ENCODE measurements around the gene PTPRM. TPM values are rescaled to one million over a fixed set of nuclear protein-coding genes. Genes with fewer than 3 reads are reported as not detected.

Gene PTPRM
- total and polyA plus RNA-seq, 2 of the 8 experiments (the other 6 are each of a cell fraction or from before 2014, with no cell fraction given) = 4.1 to 7.0 TPM

- no peak for TF ChIP-seq ATF2 (IDR thresholded peaks at IDR 0.05; ENCODE audit: low read length)
- TF ChIP-seq CTCF (IDR thresholded peaks at IDR 0.05; ENCODE audit: control extremely low read depth in 1 of 3, insufficient read depth in 1 of 3, low read depth in 1 of 3, low read length in 3 of 3) = no peak
Measured at GRCh38 chr18:7895346-7895745, 328.2 kb downstream of the PTPRM start (continued).
